Neuronal stem cell (in vitro differentiated cells): Measurements from ENCODE around the gene GCDH.

ENCODE experiments used
- DNase-seq: peaks from one replicate; pipeline ENCODE4 v3.0.0-alpha.2; 2013; ENCODE audit warnings: low spot score
- H2AFZ ChIP-seq: one replicate; pipeline ENCODE4 v1.6.1; 2013; ENCODE audit warnings: mild to moderate bottlenecking, low read length, inconsistent platforms
- H2AK5ac ChIP-seq: 2 replicates; pipeline ENCODE4 v1.6.1; 2013; ENCODE audit warnings: low read depth, mild to moderate bottlenecking, inconsistent platforms, low read length, moderate library complexity, mixed read lengths
- H2BK120ac ChIP-seq: 2 replicates; pipeline ENCODE4 v1.6.1; 2013; ENCODE audit warnings: low read depth, mild to moderate bottlenecking, inconsistent platforms, low read length, moderate library complexity, mixed read lengths
- H2BK12ac ChIP-seq: one replicate; pipeline ENCODE4 v1.6.1; 2013; ENCODE audit warnings: low read length, inconsistent platforms
- H2BK15ac ChIP-seq: 2 replicates; pipeline ENCODE4 v1.6.1; 2013; ENCODE audit warnings: mild to moderate bottlenecking, low read length, inconsistent platforms, mixed read lengths
- H2BK5ac ChIP-seq: one replicate; pipeline ENCODE4 v1.6.1; 2013; ENCODE audit warnings: inconsistent platforms, mild to moderate bottlenecking, low read length, moderate library complexity
- H3K14ac ChIP-seq: one replicate; pipeline ENCODE4 v1.6.1; 2013; ENCODE audit warnings: low read length, inconsistent platforms
- H3K18ac ChIP-seq: 2 replicates; pipeline ENCODE4 v1.6.1; 2013; ENCODE audit warnings: low read length, inconsistent platforms
- H3K23ac ChIP-seq: 2 replicates; pipeline ENCODE4 v1.6.1; 2013; ENCODE audit warnings: low read depth, mild to moderate bottlenecking, mixed read lengths, low read length, inconsistent platforms; ENCODE audit not compliant: poor library complexity
- H3K27ac ChIP-seq: replicated peaks from 3 replicates; pipeline ENCODE4 v1.5.1; 2013; ENCODE audit warnings: low read length, inconsistent platforms
- H3K27me3 ChIP-seq, 3 experiments: 2 replicates each; pipeline ENCODE4 v1.6.1; 2013; ENCODE audit warnings: low read length in 3 of 3, mild to moderate bottlenecking in 2 of 3, inconsistent platforms in 1 of 3, low read depth in 1 of 3, mixed read lengths in 1 of 3, moderate library complexity in 1 of 3; ENCODE audit not compliant: control insufficient read depth in 3 of 3, insufficient read depth in 3 of 3
- H3K36me3 ChIP-seq, 2 donors: replicated peaks in 1 of 2; 2 replicates each; pipeline ENCODE4 v1.6.1; 2013; ENCODE audit warnings: low read length in 2 of 2; ENCODE audit not compliant: control insufficient read depth in 2 of 2, insufficient read depth in 2 of 2
- H3K4ac ChIP-seq: 2 replicates; pipeline ENCODE4 v1.6.1; 2013; ENCODE audit warnings: inconsistent platforms, mild to moderate bottlenecking, low read length, moderate library complexity
- H3K4me1 ChIP-seq, 2 donors: 1 replicate in 1 of 2; 2 replicates in 1 of 2; pipeline ENCODE4 v1.6.1; 2013; ENCODE audit warnings: low read length in 2 of 2, low read depth in 1 of 2; ENCODE audit not compliant: control insufficient read depth in 2 of 2, insufficient read depth in 1 of 2
- H3K4me2 ChIP-seq: one replicate; pipeline ENCODE4 v1.6.1; 2013; ENCODE audit warnings: mild to moderate bottlenecking, low read length, inconsistent platforms; ENCODE audit not compliant: insufficient read depth, poor library complexity, severe bottlenecking
- H3K4me3 ChIP-seq, 2 donors: 2 replicates each; pipeline ENCODE4 v1.5.1; 2013; ENCODE audit warnings: low read length in 2 of 2, mild to moderate bottlenecking in 2 of 2, inconsistent platforms in 1 of 2, moderate library complexity in 1 of 2
- H3K79me1 ChIP-seq: one replicate; pipeline ENCODE4 v1.6.1; 2013; ENCODE audit warnings: low read depth, mild to moderate bottlenecking, inconsistent platforms, low read length, moderate library complexity
- H3K9ac ChIP-seq: one replicate; pipeline ENCODE4 v1.6.1; 2013; ENCODE audit warnings: mild to moderate bottlenecking, low read depth, low read length, inconsistent platforms; ENCODE audit not compliant: poor library complexity
- H3K9me3 ChIP-seq, 2 donors: replicated peaks in 1 of 2; 2 replicates each; pipeline versions ENCODE3 to v1.6.1; 2013; ENCODE audit warnings: low read length in 2 of 2, mild to moderate bottlenecking in 2 of 2, inconsistent platforms in 1 of 2, low read depth in 1 of 2, mixed read lengths in 1 of 2, moderate library complexity in 1 of 2; ENCODE audit not compliant: control insufficient read depth in 2 of 2, insufficient read depth in 1 of 2
- H4K8ac ChIP-seq: one replicate; pipeline ENCODE4 v1.6.1; 2013; ENCODE audit warnings: low read depth, mild to moderate bottlenecking, inconsistent platforms, low read length, moderate library complexity
- H4K91ac ChIP-seq: one replicate; pipeline ENCODE4 v1.6.1; 2013; ENCODE audit warnings: low read length, low read depth, mild to moderate bottlenecking, inconsistent platforms; ENCODE audit not compliant: poor library complexity
- WGBS, 2 donors: extraction: QIAGEN DNeasy Blood & Tissue Kit; methylation state at CpG; one replicate each; pipeline ENCODE4 v1.1.7; 2013; ENCODE audit warnings: missing lambda C conversion rate in 2 of 2, mixed read lengths in 1 of 2; ENCODE audit not compliant: insufficient read length in 2 of 2, insufficient replicate concordance in 1 of 2; ENCODE audit errors: extremely low coverage in 2 of 2; 5-methylcytosine and 5-hydroxymethylcytosine counted together

Gene GCDH

GRCh38 chr19:12940897-12941296 is 49.9 kb downstream of the GCDH start:
- Histone ChIP-seq H3K27ac (no peak overlapping the region), H4K91ac (no peak overlapping the region), H2BK5ac (no peak overlapping the region), H3K14ac (no peak overlapping the region), H3K4me3 (no peak overlapping the region), H3K4ac (no peak overlapping the region), H3K9me3 (no peaks in the 10 kb centered on the region), H3K9ac (no peak overlapping the region), H2AFZ (no peak overlapping the region), H2BK15ac (no peak overlapping the region), H3K4me1 (peaks cover 16 to 23% of the 10 kb centered on the region in 2 donors), H3K18ac (no peak overlapping the region), H2BK12ac (no peak overlapping the region), H2AK5ac (no peak overlapping the region), H3K36me3 (peaks cover 42 to 64% of the 10 kb centered on the region in 2 donors), H2BK120ac (no peak overlapping the region), H4K8ac (no peak overlapping the region), H3K23ac (no peak overlapping the region), H3K27me3 (no peaks in the 10 kb centered on the region), H3K79me1 (peaks cover 11% of the 10 kb centered on the region), H3K4me2 (no peak overlapping the region)
- WGBS, 2 donors = no CpG with 5 or more reads among the region's 2 CpGs
- no peak for DNase-seq

- Histone ChIP-seq H3K27ac (no peak overlapping the region), H3K4me3 (no peak overlapping the region), H3K9ac (peak overlapping the region; percentile 26), H3K79me1 (peaks cover 14% of the 10 kb centered on the region), H2BK120ac (no peak overlapping the region), H3K18ac (no peak overlapping the region), H4K8ac (no peak overlapping the region), H2BK15ac (no peak overlapping the region), H2BK12ac (no peak overlapping the region), H2AFZ (no peak overlapping the region), H4K91ac (no peak overlapping the region), H3K9me3 (no peaks in the 10 kb centered on the region), H2AK5ac (no peak overlapping the region), H3K23ac (no peak overlapping the region), H3K36me3 (peaks cover 54 to 84% of the 10 kb centered on the region in 2 donors), H3K14ac (no peak overlapping the region), H3K4me1 (peaks cover 11 to 21% of the 10 kb centered on the region in 2 donors), H3K27me3 (no peaks in the 10 kb centered on the region), H2BK5ac (no peak overlapping the region), H3K4me2 (no peak overlapping the region), H3K4ac (no peak overlapping the region)
- WGBS, 2 donors = no CpG with 5 or more reads among the region's 18 CpGs
- no peak for DNase-seq
Measured at GRCh38 chr19:12943437-12944044, 52.6 kb downstream of the GCDH start.

DNA sequence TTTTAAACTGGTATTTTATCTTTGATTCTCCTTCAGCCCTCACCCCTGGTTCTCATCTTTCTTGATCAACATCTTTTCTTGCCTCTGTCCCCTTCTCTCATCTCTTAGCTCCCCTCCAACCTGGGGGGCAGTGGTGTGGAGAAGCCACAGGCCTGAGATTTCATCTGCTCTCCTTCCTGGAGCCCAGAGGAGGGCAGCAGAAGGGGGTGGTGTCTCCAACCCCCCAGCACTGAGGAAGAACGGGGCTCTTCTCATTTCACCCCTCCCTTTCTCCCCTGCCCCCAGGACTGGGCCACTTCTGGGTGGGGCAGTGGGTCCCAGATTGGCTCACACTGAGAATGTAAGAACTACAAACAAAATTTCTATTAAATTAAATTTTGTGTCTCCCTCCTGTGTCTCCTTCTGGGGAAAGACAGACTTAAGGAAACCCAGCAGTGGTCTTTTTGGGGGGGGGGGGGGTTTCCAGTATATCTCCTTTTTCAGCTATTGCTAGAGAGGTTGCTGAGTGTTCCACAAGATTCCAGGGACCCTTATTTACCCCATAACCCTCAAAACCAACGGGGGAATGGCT is 53.2 kb downstream of the GCDH start:
- H3K18ac ChIP-seq = no peak overlapping the region
- DNase-seq = no peak
- no peaks in the 10 kb centered on the region for H3K9me3 ChIP-seq
- H2BK15ac ChIP-seq = no peak overlapping the region
- no peak overlapping the region for H3K14ac ChIP-seq
- no peaks in the 10 kb centered on the region for H3K27me3 ChIP-seq
- H4K8ac ChIP-seq = no peak overlapping the region
- no peak overlapping the region for H3K4me3 ChIP-seq
- H3K23ac ChIP-seq = no peak overlapping the region
- H3K36me3 ChIP-seq = peaks cover 59 to 89% of the 10 kb centered on the region in 2 donors
- H2BK120ac ChIP-seq = no peak overlapping the region
- WGBS, 2 donors = no CpG with 5 or more reads among the region's 2 CpGs
- H4K91ac ChIP-seq = no peak overlapping the region
- no peak overlapping the region for H3K9ac ChIP-seq
- H3K4me1 ChIP-seq = peaks cover 11 to 19% of the 10 kb centered on the region in 2 donors
- H3K4ac ChIP-seq = no peak overlapping the region
- no peak overlapping the region for H3K4me2 ChIP-seq
- no peak overlapping the region for H3K27ac ChIP-seq
- H2BK12ac ChIP-seq = no peak overlapping the region
- peaks cover 12% of the 10 kb centered on the region for H3K79me1 ChIP-seq
- H2AK5ac ChIP-seq = no peak overlapping the region
- H2AFZ ChIP-seq = no peak overlapping the region
- H2BK5ac ChIP-seq = no peak overlapping the region

DNA sequence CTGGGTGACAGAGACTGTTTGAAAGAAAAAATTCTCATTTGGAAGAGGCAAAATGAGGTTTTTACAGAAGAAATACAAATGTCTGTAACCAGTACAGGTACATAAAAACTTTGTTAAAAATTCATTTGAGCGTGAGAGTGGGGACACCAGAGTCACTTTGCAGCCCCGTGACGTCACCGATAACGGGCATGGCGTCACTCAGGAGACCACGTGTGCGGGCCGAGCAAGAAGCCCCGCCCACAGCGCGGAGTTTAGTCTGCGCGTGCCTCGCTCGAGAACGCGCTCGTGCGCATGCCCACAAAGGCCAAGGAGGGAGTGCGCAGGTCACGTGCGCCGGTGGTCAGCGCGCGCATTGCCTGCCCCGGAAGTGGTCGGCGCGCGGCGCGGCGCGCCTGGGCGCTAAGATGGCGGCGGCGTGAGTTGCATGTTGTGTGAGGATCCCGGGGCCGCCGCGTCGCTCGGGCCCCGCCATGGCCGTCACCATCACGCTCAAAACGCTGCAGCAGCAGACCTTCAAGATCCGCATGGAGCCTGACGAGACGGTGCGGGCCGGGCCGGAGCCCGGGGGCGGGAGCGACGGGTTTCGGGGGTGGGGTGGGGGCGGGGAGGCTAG is 54.6 kb downstream of the GCDH start, which contains the start of gene RAD23A:
Gene RAD23A (plus strand): TSS at position 384 of the 613 bp plus-strand sequence. CDS start 87 bp downstream, at position 471.
- WGBS, 2 donors = no CpG with 5 or more reads among the region's 62 CpGs
- peak; percentile 99 for DNase-seq
- no peaks in the 10 kb centered on the region for H3K27me3 ChIP-seq

More for the DNA sequence above, 54.6 kb downstream of the GCDH start, which contains the start of gene RAD23A:
- Histone ChIP-seq H3K14ac (no peak within 1 kb of the TSS), H3K27ac (peak within 1 kb of the TSS; percentile 96), H4K8ac (no peak within 1 kb of the TSS), H2BK5ac (peak within 1 kb of the TSS; percentile 68), H3K9me3 (no peaks in the 10 kb centered on the region), H3K4me2 (peak within 1 kb of the TSS; percentile 59), H3K4me1 (peaks cover 5 to 8% of the 10 kb centered on the region in 2 donors), H2AK5ac (peak within 1 kb of the TSS; percentile 88), H2BK12ac (no peak within 1 kb of the TSS), H3K79me1 (peaks cover 5% of the 10 kb centered on the region), H4K91ac (no peak within 1 kb of the TSS), H3K18ac (peak within 1 kb of the TSS; percentile 92), H3K4me3 (peak within 1 kb of the TSS; percentile 80 to 84), H2BK15ac (no peak within 1 kb of the TSS), H3K9ac (peak within 1 kb of the TSS; percentile 64), H3K23ac (peak within 1 kb of the TSS; percentile 100), H3K36me3 (peaks cover 58 to 88% of the 10 kb centered on the region in 2 donors), H3K4ac (no peak within 1 kb of the TSS), H2BK120ac (no peak within 1 kb of the TSS), H2AFZ (peak within 1 kb of the TSS; percentile 77)
